Tibial nerve (tissue), 4 donors: ENCODE data around the gene APCS.

ENCODE experiments used
- CTCF ChIP-seq, 5 experiments: fragments of 200-600 bp in 3 of 5; fragments of 450-650 bp in 2 of 5; sonication (generic) in 3 of 5; IDR thresholded peaks; one replicate each; pipeline ENCODE4 v1.5.1; 2016 to 2019; ENCODE audit warnings: antibody characterized with exemption in 5 of 5, mild to moderate bottlenecking in 3 of 5, moderate library complexity in 2 of 5
- EP300 ChIP-seq, 2 donors: sonication (generic); formaldehyde crosslinking; IDR thresholded peaks; one replicate each; pipeline ENCODE4 v1.6.1; 2017; ENCODE audit warnings: antibody characterized with exemption in 2 of 2, mild to moderate bottlenecking in 1 of 2
- POLR2A ChIP-seq, 2 donors: fragments of 450-650 bp; IDR thresholded peaks; one replicate each; pipeline ENCODE4 v1.6.1; 2017; ENCODE audit warnings: antibody characterized with exemption in 2 of 2, mild to moderate bottlenecking in 2 of 2, moderate library complexity in 2 of 2

GRCh38 chr1:159562680-159563079 is 24.9 kb upstream of the APCS start:
- TF ChIP-seq POLR2A (IDR thresholded peaks at IDR 0.05) = no peak
- TF ChIP-seq CTCF (IDR thresholded peaks at IDR 0.05) = no peak
- no peak for TF ChIP-seq EP300 (IDR thresholded peaks at IDR 0.05)
